Type B pancreatic cell (in vitro differentiated cells): ENCODE data around the gene HRH1. TPM values are rescaled to one million over a fixed set of nuclear protein-coding genes. Genes with fewer than 3 reads are reported as not detected.

Experiments
- DNase-seq: peaks from one replicate; pipeline ENCODE4 v3.0.0; 2021; ENCODE audit warnings: mixed read lengths; ENCODE audit not compliant: unreplicated experiment; ENCODE audit errors: extremely low spot score
- H3K27ac Mint-ChIP-seq: 2 replicates; pipeline ENCODE4 v1.8.0; 2021; ENCODE audit warnings: mild to moderate bottlenecking, mixed read lengths
- H3K27me3 Mint-ChIP-seq: 2 replicates; pipeline ENCODE4 v1.8.0; 2021; ENCODE audit warnings: mixed read lengths
- H3K36me3 Mint-ChIP-seq: 2 replicates; pipeline ENCODE4 v1.8.0; 2021; ENCODE audit warnings: mixed read lengths
- H3K4me1 Mint-ChIP-seq: one replicate; pipeline ENCODE4 v1.8.0; 2021; ENCODE audit warnings: mixed read lengths; ENCODE audit not compliant: unreplicated experiment
- H3K4me3 Mint-ChIP-seq: 2 replicates; pipeline ENCODE4 v1.8.0; 2021; ENCODE audit warnings: mild to moderate bottlenecking, mixed read lengths
- H3K9me3 Mint-ChIP-seq: 2 replicates; pipeline ENCODE4 v1.8.0; 2021; ENCODE audit warnings: mixed read lengths
- total RNA-seq: library from RNA; stranded (reverse); gene quantifications from 2 replicates; pipeline ENCODE4 v1.2.1, GENCODE V29; 2021; ENCODE audit warnings: low replicate concordance
- TF ChIP-seq, protein P1 (sequence below): fragments of 200-600 bp; sonication (generic); conservative IDR thresholded peaks from 2 replicates; pipeline ENCODE4 v1.5.0; 2021; ENCODE audit warnings: antibody characterized with exemption, mild to moderate bottlenecking

Gene HRH1
- total RNA-seq, 1 donor from 2014 or later = 4.7 TPM

GRCh38 chr3:11288786-11289637 lies 134.7 kb downstream of the HRH1 start:
- Mint-ChIP-seq H3K27ac (peak overlapping the region; percentile 14), H3K27me3 (no peaks in the 10 kb centered on the region), H3K4me1 (peaks cover 20% of the 10 kb centered on the region), H3K36me3 (peaks cover 8% of the 10 kb centered on the region), H3K9me3 (no peaks in the 10 kb centered on the region), H3K4me3 (no peak overlapping the region)
- TF ChIP-seq, protein P1, sequence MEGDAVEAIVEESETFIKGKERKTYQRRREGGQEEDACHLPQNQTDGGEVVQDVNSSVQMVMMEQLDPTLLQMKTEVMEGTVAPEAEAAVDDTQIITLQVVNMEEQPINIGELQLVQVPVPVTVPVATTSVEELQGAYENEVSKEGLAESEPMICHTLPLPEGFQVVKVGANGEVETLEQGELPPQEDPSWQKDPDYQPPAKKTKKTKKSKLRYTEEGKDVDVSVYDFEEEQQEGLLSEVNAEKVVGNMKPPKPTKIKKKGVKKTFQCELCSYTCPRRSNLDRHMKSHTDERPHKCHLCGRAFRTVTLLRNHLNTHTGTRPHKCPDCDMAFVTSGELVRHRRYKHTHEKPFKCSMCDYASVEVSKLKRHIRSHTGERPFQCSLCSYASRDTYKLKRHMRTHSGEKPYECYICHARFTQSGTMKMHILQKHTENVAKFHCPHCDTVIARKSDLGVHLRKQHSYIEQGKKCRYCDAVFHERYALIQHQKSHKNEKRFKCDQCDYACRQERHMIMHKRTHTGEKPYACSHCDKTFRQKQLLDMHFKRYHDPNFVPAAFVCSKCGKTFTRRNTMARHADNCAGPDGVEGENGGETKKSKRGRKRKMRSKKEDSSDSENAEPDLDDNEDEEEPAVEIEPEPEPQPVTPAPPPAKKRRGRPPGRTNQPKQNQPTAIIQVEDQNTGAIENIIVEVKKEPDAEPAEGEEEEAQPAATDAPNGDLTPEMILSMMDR = no peak
- DNase-seq = no peak

GRCh38 chr3:11289864-11290263 lies 135.6 kb downstream of the HRH1 start:
- Mint-ChIP-seq H3K9me3 (no peaks in the 10 kb centered on the region), H3K4me1 (peaks cover 20% of the 10 kb centered on the region), H3K27ac (no peak overlapping the region), H3K4me3 (no peak overlapping the region), H3K27me3 (no peaks in the 10 kb centered on the region), H3K36me3 (peaks cover 8% of the 10 kb centered on the region)
- TF ChIP-seq, protein P1 = no peak
- DNase-seq = no peak

- peaks cover 8% of the 10 kb centered on the region for H3K36me3 Mint-ChIP-seq
- TF ChIP-seq, protein P1 = no peak
- DNase-seq = no peak
- no peak overlapping the region for H3K27ac Mint-ChIP-seq
- H3K4me3 Mint-ChIP-seq = no peak overlapping the region
- no peaks in the 10 kb centered on the region for H3K9me3 Mint-ChIP-seq
- H3K27me3 Mint-ChIP-seq = no peaks in the 10 kb centered on the region
- H3K4me1 Mint-ChIP-seq = peaks cover 20% of the 10 kb centered on the region
Observed at GRCh38 chr3:11290743-11291680, 136.7 kb downstream of the HRH1 start.

DNA sequence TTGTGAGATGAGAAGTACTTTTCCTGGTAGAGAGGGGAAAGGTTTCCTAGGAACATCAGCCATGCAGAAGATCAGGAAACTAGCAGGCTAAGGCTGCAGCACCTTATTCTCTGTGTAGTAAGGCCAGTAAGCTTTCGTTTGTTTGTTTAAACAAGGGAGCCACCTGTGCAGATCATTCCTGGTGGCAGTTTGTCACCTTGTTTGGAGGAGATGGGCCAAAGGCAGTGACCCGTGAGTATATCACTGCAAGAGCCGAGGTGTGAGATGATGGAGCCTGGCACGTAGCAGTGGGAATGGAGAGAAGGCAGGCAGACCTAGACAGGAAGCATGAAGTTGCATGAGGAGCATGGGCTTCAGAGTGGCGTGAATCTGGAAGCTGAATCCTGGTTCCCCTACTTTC lies 137.5 kb downstream of the HRH1 start:
- Mint-ChIP-seq H3K27ac (no peak overlapping the region), H3K9me3 (no peaks in the 10 kb centered on the region), H3K27me3 (no peaks in the 10 kb centered on the region), H3K4me3 (no peak overlapping the region), H3K4me1 (peaks cover 20% of the 10 kb centered on the region), H3K36me3 (peaks cover 8% of the 10 kb centered on the region)
- no peak for DNase-seq
- TF ChIP-seq, protein P1 = no peak

DNA sequence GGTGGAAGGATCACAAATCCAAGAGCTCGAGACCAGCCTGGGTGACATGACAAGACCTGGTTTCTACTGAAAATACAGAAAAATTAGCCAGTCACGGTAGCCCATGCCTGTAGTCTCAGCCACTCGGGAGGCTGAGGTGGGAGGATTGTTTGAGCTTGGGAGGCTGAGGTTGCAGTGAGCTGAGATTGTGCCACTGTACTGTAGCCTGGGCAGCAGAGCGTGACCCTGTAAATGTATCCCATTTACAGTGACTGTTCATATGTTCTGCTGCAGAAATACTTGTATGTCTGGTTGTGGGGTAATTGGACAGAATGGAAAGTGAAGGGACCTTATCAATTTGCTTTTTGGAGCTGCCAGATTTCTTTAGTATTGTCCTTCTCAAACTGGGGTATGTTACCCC lies 142.8 kb downstream of the HRH1 start:
- no peaks in the 10 kb centered on the region for H3K27me3 Mint-ChIP-seq
- H3K27ac Mint-ChIP-seq = no peak overlapping the region
- H3K4me3 Mint-ChIP-seq = no peak overlapping the region
- peaks cover 12% of the 10 kb centered on the region for H3K36me3 Mint-ChIP-seq
- H3K9me3 Mint-ChIP-seq = no peaks in the 10 kb centered on the region
- TF ChIP-seq, protein P1 = no peak
- DNase-seq = no peak
- H3K4me1 Mint-ChIP-seq = peaks cover 11% of the 10 kb centered on the region
